Parathyroid adenoma (tissue), 2 donors: ENCODE data around the gene KIFC1.

Experiments
- H2AFZ ChIP-seq: fragments of 300-600 bp; sonication (generic); one replicate; pipeline ENCODE4 v1.7.0; 2017; ENCODE audit warnings: antibody characterized with exemption, mild to moderate bottlenecking
- H3K27ac ChIP-seq: fragments of 300-600 bp; sonication (generic); one replicate; pipeline ENCODE4 v1.7.0; 2017
- H3K27me3 ChIP-seq: fragments of 300-600 bp; sonication (generic); one replicate; pipeline ENCODE4 v1.7.0; 2017; ENCODE audit warnings: low read length; ENCODE audit not compliant: control insufficient read depth, insufficient read depth
- H3K36me3 ChIP-seq: fragments of 300-600 bp; sonication (generic); one replicate; pipeline ENCODE4 v1.7.0; 2017; ENCODE audit warnings: low read length; ENCODE audit not compliant: control insufficient read depth, insufficient read depth
- H3K4me1 ChIP-seq: fragments of 300-600 bp; sonication (generic); one replicate; pipeline ENCODE4 v1.7.0; 2017; ENCODE audit warnings: control low read depth
- H3K4me2 ChIP-seq: fragments of 300-600 bp; sonication (generic); one replicate; pipeline ENCODE4 v1.7.0; 2017; ENCODE audit warnings: low read length
- H3K4me3 ChIP-seq: fragments of 300-600 bp; sonication (generic); one replicate; pipeline ENCODE4 v1.7.0; 2017; ENCODE audit warnings: low read depth, low read length
- H3K79me2 ChIP-seq: fragments of 300-600 bp; sonication (generic); one replicate; pipeline ENCODE4 v1.7.0; 2017; ENCODE audit warnings: control low read depth
- H3K9ac ChIP-seq: fragments of 300-600 bp; sonication (generic); one replicate; pipeline ENCODE4 v1.7.0; 2017; ENCODE audit warnings: mild to moderate bottlenecking
- H3K9me3 ChIP-seq: fragments of 300-600 bp; sonication (generic); one replicate; pipeline ENCODE4 v1.7.0; 2017; ENCODE audit warnings: low read length; ENCODE audit not compliant: control insufficient read depth
- TF ChIP-seq, protein P1 (sequence below): fragments of 300-600 bp; sonication (generic); IDR thresholded peaks from one replicate; pipeline ENCODE4 v1.7.0; 2017; ENCODE audit warnings: antibody characterized with exemption, mild to moderate bottlenecking
- donor health status: primary hyperparathyroidism.

The KIFC1 gene

DNA sequence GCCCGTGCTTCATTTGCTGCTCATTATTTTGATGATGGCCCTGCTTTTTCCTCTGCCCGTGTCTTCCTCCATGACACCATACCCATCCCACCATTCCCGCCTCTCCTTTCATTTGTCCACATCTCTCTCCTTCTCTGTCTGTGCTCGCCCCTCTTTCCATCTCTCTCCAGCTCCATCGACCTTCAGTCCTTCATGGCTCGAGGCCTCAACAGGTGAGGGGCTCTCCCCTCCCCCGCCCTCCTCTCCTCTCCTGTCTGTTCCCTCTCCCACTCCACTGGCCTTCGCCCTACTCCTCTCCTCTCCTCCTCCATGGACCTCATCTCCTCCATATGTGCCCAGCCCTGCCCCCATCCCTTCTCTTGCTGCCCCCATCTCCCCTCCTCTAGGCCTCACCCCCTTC is 50.7 kb downstream of the KIFC1 start:
- no peaks in the 10 kb centered on the region for H3K9me3 ChIP-seq
- no peaks in the 10 kb centered on the region for H3K27me3 ChIP-seq
- no peaks in the 10 kb centered on the region for H3K36me3 ChIP-seq
- H3K9ac ChIP-seq = no peak overlapping the region
- H3K4me3 ChIP-seq = no peak overlapping the region
- no peak overlapping the region for H3K27ac ChIP-seq
- H2AFZ ChIP-seq = no peak overlapping the region
- TF ChIP-seq, protein P1, sequence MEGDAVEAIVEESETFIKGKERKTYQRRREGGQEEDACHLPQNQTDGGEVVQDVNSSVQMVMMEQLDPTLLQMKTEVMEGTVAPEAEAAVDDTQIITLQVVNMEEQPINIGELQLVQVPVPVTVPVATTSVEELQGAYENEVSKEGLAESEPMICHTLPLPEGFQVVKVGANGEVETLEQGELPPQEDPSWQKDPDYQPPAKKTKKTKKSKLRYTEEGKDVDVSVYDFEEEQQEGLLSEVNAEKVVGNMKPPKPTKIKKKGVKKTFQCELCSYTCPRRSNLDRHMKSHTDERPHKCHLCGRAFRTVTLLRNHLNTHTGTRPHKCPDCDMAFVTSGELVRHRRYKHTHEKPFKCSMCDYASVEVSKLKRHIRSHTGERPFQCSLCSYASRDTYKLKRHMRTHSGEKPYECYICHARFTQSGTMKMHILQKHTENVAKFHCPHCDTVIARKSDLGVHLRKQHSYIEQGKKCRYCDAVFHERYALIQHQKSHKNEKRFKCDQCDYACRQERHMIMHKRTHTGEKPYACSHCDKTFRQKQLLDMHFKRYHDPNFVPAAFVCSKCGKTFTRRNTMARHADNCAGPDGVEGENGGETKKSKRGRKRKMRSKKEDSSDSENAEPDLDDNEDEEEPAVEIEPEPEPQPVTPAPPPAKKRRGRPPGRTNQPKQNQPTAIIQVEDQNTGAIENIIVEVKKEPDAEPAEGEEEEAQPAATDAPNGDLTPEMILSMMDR = no peak
- peaks cover 2% of the 10 kb centered on the region for H3K79me2 ChIP-seq
- no peak overlapping the region for H3K4me2 ChIP-seq
- no peaks in the 10 kb centered on the region for H3K4me1 ChIP-seq

GRCh38 chr6:33443025-33443424 is 51.4 kb downstream of the KIFC1 start:
- no peak overlapping the region for H3K4me2 ChIP-seq
- H3K4me1 ChIP-seq = no peaks in the 10 kb centered on the region
- H3K27ac ChIP-seq = no peak overlapping the region
- no peak overlapping the region for H2AFZ ChIP-seq
- peaks cover 2% of the 10 kb centered on the region for H3K79me2 ChIP-seq
- no peak overlapping the region for H3K9ac ChIP-seq
- H3K36me3 ChIP-seq = no peaks in the 10 kb centered on the region
- TF ChIP-seq, protein P1 = no peak
- no peak overlapping the region for H3K4me3 ChIP-seq
- no peaks in the 10 kb centered on the region for H3K27me3 ChIP-seq
- no peaks in the 10 kb centered on the region for H3K9me3 ChIP-seq

- Histone ChIP-seq H3K9ac (no peak overlapping the region), H2AFZ (no peak overlapping the region), H3K4me2 (no peak overlapping the region), H3K36me3 (no peaks in the 10 kb centered on the region), H3K4me3 (no peak overlapping the region), H3K27me3 (no peaks in the 10 kb centered on the region), H3K9me3 (no peaks in the 10 kb centered on the region), H3K4me1 (no peaks in the 10 kb centered on the region), H3K27ac (no peak overlapping the region), H3K79me2 (peaks cover 2% of the 10 kb centered on the region)
- TF ChIP-seq, protein P1 = no peak
These were observed 52.2 kb downstream of the KIFC1 start for GRCh38 chr6:33443619-33444504.

GRCh38 chr6:33445119-33445603 is 53.5 kb downstream of the KIFC1 start:
- no peak overlapping the region for H3K4me3 ChIP-seq
- TF ChIP-seq, protein P1 = no peak
- H3K27me3 ChIP-seq = no peaks in the 10 kb centered on the region
- peaks cover 2% of the 10 kb centered on the region for H3K79me2 ChIP-seq
- no peaks in the 10 kb centered on the region for H3K36me3 ChIP-seq
- H3K4me1 ChIP-seq = no peaks in the 10 kb centered on the region
- no peaks in the 10 kb centered on the region for H3K9me3 ChIP-seq
- H3K27ac ChIP-seq = no peak overlapping the region
- H3K4me2 ChIP-seq = no peak overlapping the region
- H2AFZ ChIP-seq = no peak overlapping the region
- H3K9ac ChIP-seq = no peak overlapping the region
